M059J (cell line): ENCODE measurements around the gene MAP4K1. TPM values are rescaled to one million over a fixed set of nuclear protein-coding genes. Genes with fewer than 3 reads are reported as not detected.
"Not testable (repeated sequence)": the region's sequence is repeated elsewhere in the genome, so short reads cannot be mapped to it uniquely, and the experiment has no call there.

Experiments
- DNase-seq: peaks from one replicate; pipeline ENCODE4 v3.0.0-alpha.2; 2012; ENCODE audit warnings: low read depth
- total RNA-seq: library from RNA; depleted of rRNA; stranded (reverse); fragments of >200 nt; shearing (Covaris generic); gene quantifications from 2 replicates; pipeline ENCODE4 v1.2.3, GENCODE V29; 2014

MAP4K1 gene
- total RNA-seq, 1 experiment from 2014 or later: 0.22 TPM

DNA sequence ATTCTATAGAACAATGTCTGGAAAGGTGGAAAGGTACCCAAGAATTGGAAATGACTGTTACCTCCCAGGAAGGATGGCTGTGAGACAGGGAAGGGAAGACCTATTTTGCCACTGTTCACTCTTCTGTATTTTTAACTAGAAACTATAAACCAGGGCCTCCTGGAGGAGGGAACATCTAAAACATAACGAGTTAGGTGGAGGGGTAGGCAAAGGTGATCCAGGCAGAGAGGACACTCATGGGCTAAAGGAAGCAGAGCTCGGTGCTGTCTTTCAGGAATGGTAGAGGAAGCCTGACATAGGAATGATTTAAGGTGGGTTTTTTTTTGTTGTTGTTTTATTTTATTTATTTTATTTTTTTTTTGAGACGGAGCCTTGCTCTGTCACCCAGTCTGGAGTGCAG is 7.1 kb upstream of the MAP4K1 start:
- DNase-seq: no peak

- DNase-seq: no peak
Observed at GRCh38 chr19:38619361-38620174, 1.8 kb upstream of the MAP4K1 start.

DNA sequence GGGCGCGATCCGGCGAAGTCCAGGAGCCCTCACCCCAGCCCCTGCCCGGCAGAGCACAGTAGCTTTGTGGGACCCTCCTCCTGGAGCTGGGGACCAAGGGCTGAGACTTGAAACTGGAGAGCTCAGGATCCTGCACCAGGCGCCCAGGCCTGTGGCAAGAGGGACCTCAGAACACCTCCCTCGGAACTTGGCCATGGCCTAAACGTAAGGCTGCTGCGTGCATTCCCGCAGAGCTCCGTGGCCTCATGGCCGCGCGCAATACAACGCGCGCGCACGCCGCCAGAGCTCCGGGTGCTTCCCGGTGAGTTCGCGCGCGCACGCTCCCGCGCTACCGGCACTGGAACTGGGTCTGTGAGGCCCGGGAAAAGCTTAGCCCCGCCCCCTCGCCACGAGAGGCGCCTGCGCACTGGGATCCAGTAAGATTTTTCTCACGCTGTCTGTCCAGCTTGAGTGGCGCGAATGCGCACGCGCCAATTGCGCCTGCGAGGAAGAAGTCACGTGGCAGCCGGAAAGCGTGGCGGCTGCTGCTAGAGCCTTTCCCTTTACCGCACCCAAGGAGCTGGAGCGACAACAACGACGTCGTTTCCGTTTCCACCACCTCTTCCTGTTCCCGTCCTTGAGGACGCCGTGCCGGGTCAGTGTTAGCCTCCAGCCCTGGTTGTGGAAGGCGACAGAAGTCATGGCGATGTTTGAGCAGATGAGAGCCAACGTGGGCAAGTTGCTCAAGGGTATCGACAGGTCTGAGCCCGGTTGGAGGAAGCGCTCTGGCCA is 1.0 kb upstream of the MAP4K1 start, which contains the start of gene EIF3K:
Gene EIF3K (plus strand): TSS at position 599 of the 771 bp plus-strand sequence. CDS start 81 bp downstream, at position 680.
- peak; percentile 98 for DNase-seq

- DNase-seq: no peak
Observed at GRCh38 chr19:38617283-38617763, 430 bp downstream of the MAP4K1 start.

- no peak for DNase-seq
Observed at GRCh38 chr19:38616265-38616664, 1.5 kb downstream of the MAP4K1 start.

DNA sequence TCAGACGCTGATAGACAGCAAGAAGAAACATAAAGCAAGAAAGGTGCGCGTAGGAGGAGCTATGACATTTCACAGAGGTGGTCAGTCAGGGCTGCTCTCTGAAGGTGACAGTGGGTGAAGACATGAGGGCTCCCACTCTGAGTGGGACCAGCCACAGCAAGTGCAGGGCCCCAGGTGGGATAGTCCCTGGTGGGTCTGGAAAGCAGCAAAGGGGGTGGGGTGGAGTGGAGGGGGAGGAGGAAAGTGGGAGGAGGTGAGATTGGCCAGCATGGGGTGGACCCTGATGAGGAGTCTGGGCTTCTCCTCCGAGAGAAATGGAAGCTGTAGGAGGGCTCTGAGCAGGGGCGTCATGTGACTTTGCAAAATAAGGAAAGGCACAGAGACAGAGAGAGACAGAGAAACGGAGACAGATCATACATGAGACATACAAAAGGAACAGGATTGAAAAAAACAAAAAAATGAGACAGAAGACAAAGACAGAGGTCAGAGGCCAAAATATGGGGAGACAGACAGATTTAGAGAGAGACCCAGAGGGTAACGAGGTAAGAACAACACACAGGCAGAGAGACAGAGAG is 2.7 kb downstream of the MAP4K1 start:
- DNase-seq: no peak

GRCh38 chr19:38614289-38614688 is 3.5 kb downstream of the MAP4K1 start:
- no peak for DNase-seq

DNA sequence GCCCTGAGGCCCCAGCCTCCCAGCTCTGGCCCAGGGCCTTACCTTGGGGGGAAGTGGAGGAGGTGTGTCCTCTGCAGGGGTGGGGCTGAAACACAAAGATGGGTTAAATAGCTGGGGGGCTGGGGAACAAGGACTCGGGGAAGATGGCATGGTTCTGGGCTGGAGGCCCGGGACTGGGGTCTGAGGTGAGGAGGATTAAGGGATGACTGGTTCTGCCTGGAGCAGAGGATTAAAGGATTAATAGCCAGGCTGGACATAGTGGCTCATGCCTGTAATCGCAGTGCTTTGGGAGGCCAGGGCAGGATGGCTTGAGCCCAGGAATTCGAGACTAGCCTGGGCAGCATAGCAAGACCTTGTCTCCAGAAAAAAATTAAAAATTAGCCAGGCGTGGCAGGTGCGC is 11.6 kb downstream of the MAP4K1 start:
- no peak for DNase-seq

DNA sequence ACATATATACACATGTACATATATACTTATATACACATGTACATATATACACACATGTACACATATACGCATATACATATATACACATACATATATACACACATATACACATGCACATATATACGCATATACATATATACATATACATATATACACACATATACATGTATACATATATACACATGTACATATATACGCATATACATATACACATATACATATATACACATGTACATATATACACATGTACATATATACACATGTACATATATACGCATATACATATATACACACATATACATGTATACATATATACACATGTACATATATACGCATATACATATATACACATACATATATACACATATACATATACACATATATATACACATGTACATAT is 14.9 kb downstream of the MAP4K1 start:
- DNase-seq: not testable (repeated sequence)

GRCh38 chr19:38599722-38600121 is 18.0 kb downstream of the MAP4K1 start:
- DNase-seq: no peak

DNA sequence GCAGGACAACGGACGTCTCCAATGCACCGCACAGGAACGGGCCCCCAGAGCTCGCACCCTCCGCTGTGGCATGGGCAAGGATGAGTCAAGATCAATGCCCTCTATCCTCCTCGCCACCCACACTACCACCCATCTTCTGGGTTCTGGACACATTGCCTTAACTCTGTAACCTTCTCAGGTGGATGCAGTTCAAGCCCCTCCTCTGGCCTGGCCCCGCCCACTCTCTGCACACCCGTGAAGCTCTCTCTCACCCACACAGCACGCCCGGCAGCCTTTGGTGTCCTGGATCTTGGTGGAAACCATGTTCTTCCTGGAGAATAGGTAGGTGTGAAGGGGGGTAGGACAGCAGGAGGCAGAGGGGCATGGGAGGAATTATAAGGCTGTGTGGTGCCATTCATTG is 20.7 kb downstream of the MAP4K1 start:
- no peak for DNase-seq

DNA sequence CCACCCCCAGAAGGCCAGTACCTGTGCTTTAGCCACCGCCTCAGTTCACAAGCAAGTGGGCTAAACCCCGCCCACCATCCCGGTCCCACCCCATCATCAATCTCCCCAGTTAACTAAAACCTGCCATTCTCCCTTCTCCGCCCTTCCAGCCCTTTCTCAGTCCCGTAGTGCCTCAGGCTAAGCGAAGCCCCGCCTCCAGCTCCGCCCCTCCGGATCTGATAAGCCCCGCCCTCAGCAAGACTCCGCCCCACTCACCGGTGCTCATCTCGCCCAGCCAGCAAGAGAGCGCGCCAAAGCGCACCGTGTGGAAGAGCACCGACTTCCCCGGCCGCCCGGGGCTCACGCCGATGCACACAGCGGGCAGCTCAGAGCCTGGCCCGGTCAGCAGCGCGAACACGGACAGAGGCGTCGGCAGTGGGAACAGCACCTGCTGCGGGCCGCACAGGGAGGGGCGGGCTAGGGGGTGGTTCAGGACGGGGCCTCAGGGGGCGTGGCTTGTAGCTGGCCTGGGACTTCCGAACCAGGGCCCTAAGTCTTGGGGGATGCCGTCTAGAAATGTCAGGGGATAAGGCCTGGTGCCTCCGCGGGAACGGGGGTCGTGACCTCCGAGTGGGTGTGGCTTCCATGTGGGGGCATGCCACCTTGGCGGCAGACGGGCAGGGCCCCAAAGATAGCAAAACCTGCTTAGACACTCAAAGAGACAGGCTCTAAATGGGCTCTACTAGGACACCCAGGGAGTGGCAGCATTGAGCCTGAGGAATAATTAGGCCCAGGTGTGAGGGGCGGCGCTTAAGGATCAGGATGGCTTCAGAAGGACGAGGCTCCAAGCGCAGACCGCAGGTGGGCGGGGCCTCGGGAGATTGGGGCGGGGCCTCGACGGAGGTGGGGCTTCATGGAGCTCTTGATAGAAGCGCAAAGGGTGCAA is 21.4 kb downstream of the MAP4K1 start:
- DNase-seq: no peak

GRCh38 chr19:38592940-38593339 is 24.8 kb downstream of the MAP4K1 start:
- no peak for DNase-seq

- no peak for DNase-seq
Observed at GRCh38 chr19:38588041-38588440, 29.7 kb downstream of the MAP4K1 start.

DNA sequence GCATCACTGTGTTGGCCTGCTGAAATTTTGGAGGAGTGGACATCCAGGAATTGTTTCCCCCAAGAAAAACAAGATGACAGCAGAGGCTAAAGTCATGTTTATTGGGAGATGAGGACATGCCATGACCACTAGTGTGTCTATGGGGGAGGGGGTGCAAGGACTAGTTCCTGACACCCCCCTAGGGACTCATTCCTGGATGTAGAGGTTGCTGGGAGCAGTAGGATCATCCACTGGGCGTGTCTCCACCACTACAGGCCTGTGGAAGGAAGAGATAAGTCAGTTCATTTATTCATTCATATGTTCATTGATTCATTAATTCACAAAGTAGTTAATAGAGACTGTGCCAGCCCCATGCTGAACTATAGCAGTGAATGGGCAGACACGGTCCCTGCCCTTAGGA is 30.2 kb downstream of the MAP4K1 start:
- no peak for DNase-seq

DNA sequence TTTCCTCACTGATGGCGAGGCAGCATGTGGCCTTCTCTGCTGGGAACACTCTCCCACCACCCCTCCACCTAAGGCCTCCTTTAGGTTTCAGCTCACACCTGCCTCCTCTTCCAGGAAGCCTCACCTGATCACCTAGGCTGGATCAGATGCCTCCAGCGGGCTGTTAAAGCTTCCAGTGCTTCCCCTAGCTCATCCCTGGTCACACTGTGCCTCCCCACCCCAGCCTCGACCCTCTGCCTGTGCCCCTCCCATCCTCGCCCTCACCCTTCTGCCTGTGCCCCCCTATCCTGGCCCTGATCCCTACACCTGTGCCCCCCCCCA is 33.8 kb downstream of the MAP4K1 start:
- DNase-seq: no peak

- no peak for DNase-seq
Observed at GRCh38 chr19:38583219-38583984, 34.4 kb downstream of the MAP4K1 start.

- DNase-seq: no peak
Observed at GRCh38 chr19:38580080-38580479, 37.7 kb downstream of the MAP4K1 start.

DNA sequence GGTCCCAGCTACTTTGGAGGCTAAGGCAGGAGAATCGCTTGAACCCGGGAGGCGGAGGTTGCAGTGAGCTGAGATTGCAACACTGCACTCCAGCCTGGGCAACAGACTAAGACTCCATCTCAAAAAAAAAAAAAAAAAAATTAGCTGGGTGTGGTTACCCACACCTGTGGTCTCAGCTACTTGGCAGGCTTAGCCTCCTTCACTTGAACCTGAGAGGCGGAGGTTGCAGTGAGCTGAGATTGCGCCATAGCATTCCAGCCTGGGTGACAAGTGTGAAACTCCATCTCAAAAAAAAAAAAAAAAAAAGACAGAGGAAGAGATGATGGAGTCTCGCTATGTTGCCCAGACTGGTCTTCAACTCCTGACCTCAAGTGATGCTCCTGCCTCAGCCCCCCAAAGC is 38.4 kb downstream of the MAP4K1 start:
- DNase-seq: not testable (repeated sequence)

GRCh38 chr19:38577826-38578225 is 39.9 kb downstream of the MAP4K1 start:
- DNase-seq: no peak

DNA sequence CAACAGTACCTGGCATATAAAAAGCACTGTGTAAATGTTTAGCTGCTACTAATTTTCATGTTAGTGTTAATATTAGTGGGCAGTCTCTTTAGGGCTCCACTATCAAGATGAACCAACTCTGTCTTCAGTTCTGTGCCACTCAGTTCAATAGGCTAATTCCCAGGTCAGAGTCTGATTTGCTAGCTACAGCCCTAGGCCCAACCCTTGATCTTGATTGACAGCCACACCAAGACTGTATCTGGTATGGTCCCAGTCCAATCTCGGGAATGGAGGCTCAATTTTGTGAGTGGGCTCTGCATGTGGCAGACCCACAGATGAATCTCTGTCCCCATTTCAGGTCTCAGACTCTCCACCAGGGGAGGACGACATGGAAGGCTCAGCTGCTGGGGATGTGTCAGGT is 46.1 kb downstream of the MAP4K1 start:
- DNase-seq: no peak
